ENCODE results near the gene HEY2.

GRCh38 chr6:125746019-125746414 lies 3.4 kb upstream of the HEY2 start:
- TF ChIP-seq POLR2A (IDR thresholded peaks at IDR 0.05) = no peak
- no peak for TF ChIP-seq CTCF (IDR thresholded peaks at IDR 0.05)
